GM12891 (cell line): ENCODE results near the gene MS4A10.
"Not testable (repeated sequence)": the region's sequence is repeated elsewhere in the genome, so short reads cannot be mapped to it uniquely, and the experiment has no call there.

Source experiments
- POLR2A ChIP-seq: IDR thresholded peaks from 2 replicates; pipeline ENCODE4 v1.6.1; 2011; ENCODE audit warnings: low read depth, low read length, control low read depth
- POLR2AphosphoS5 ChIP-seq: IDR thresholded peaks from 2 replicates; pipeline ENCODE4 v1.6.1; 2011; ENCODE audit warnings: low read depth, low read length, control low read depth
- POU2F2 ChIP-seq: IDR thresholded peaks from 2 replicates; pipeline ENCODE4 v1.6.1; 2011; ENCODE audit warnings: low read depth, mild to moderate bottlenecking, control low read depth, low read length, moderate library complexity
- SPI1 ChIP-seq: IDR thresholded peaks from 2 replicates; pipeline ENCODE4 v1.6.1; 2011; ENCODE audit warnings: low read depth, low read length, control low read depth
- TAF1 ChIP-seq: IDR thresholded peaks from 2 replicates; pipeline ENCODE4 v1.6.1; 2011; ENCODE audit warnings: low read depth, low read length, control low read depth

DNA sequence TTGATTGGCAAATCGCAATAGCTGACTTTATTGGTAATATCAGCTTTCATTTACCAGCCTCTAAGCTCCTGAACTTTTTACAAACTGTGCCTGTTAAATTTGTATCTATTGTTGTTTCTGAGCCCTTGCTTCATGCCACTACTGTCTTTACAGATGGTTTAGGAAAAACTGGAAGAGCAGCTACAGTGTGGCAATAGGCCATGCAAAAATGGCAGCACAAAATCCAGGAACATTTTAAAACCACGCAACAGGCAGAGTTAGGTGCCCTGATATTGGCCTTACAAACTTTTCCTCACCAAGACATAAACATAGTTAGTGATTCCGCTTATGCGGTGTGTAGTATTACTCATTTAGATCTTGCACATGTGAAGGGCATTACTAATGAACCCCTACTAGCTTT is 26.5 kb upstream of the MS4A10 start:
- not testable (repeated sequence) for TF ChIP-seq POLR2A, POLR2AphosphoS5, POU2F2, SPI1, TAF1
